ENCODE results near the gene MAST4. TPM values are rescaled to one million over a fixed set of nuclear protein-coding genes. Genes with fewer than 3 reads are reported as not detected.
"Not testable (repeated sequence)": the region's sequence is repeated elsewhere in the genome, so short reads cannot be mapped to it uniquely, and the experiment has no call there.

MAST4 gene
- total and polyA plus RNA-seq, 7 experiments from 2014 or later, result 11.3 to 39.0 (median 28.3) TPM

GRCh38 chr5:66821688-66822429 is 225.7 kb downstream of the MAST4 start:
- Histone ChIP-seq H3K9me3 (ENCODE audit: control insufficient read depth in 2 of 3, low read length in 3 of 3) (no peaks in the 10 kb centered on the region), H3K27ac (ENCODE audit: low read depth, low read length) (no peak overlapping the region), H3K27me3 (ENCODE audit: control insufficient read depth in 2 of 2, insufficient read depth in 2 of 2, low read length in 2 of 2) (no peaks in the 10 kb centered on the region), H3K4me3 (ENCODE audit: low read length) (no peak overlapping the region), H3K4me1 (ENCODE audit: control insufficient read depth in 2 of 2, insufficient read depth in 2 of 2, low read length in 2 of 2) (peaks cover 0 to 12% of the 10 kb centered on the region in 2 donors), H3K36me3 (ENCODE audit: control insufficient read depth in 2 of 3, insufficient read depth in 3 of 3, low read length in 3 of 3) (no peaks in the 10 kb centered on the region)
- H3K27me3 Mint-ChIP-seq, result no peaks in the 10 kb centered on the region
- peak overlapping the region in 6 of 9 donors; percentile 11 to 97 (median 54) for H3K27ac Mint-ChIP-seq
- CTCF ChIA-PET, result interaction anchor here (0.6 kb wide), 1 partner anchor 1061 kb away, joined by 3 read pairs; no protein-coding TSS in a partner anchor
- H3K4me3 Mint-ChIP-seq, result peak overlapping the region in 3 of 10 donors; percentile 30 to 85 (median 32)
- DNase-seq (peak in 2 of 9 donors; percentile 2 to 53), ATAC-seq (peak; percentile 36)
- intact Hi-C loops (cut with micrococcal nuclease), result loop anchor here in 1 of 2 donors (1.0 to 10.0 kb wide), 9 partner anchors 8 to 1613 kb away; partner anchors contain the start of genes ERBIN, NLN, PIK3R1 and SGTB
- H3K36me3 Mint-ChIP-seq, result peaks cover 0 to 22% (median 0%) of the 10 kb centered on the region in 5 donors
- H3K9me3 Mint-ChIP-seq, result peaks cover 0 to 8% (median 0%) of the 10 kb centered on the region in 11 donors
- POLR2A ChIA-PET, result no interaction called here
- peaks cover 0 to 56% (median 12%) of the 10 kb centered on the region in 7 donors for H3K4me1 Mint-ChIP-seq

GRCh38 chr5:66822906-66823305 is 226.7 kb downstream of the MAST4 start:
- H3K27me3 ChIP-seq (ENCODE audit: control insufficient read depth in 2 of 2, insufficient read depth in 2 of 2, low read length in 2 of 2); H3K27ac ChIP-seq (ENCODE audit: low read depth, low read length); H3K9me3 ChIP-seq (ENCODE audit: control insufficient read depth in 2 of 3, low read length in 3 of 3); CTCF ChIA-PET; H3K9me3 Mint-ChIP-seq; DNase-seq; H3K27me3 Mint-ChIP-seq; POLR2A ChIA-PET; H3K36me3 ChIP-seq (ENCODE audit: control insufficient read depth in 2 of 3, insufficient read depth in 3 of 3, low read length in 3 of 3); H3K4me3 ChIP-seq (ENCODE audit: low read length); ATAC-seq: not testable (repeated sequence)
- Mint-ChIP-seq H3K36me3 (peaks cover 0 to 22% (median 0%) of the 10 kb centered on the region in 5 donors), H3K27ac (peak overlapping the region in 4 of 9 donors; percentile 48 to 97 (median 66)), H3K4me1 (peaks cover 0 to 65% (median 13%) of the 10 kb centered on the region in 7 donors), H3K4me3 (peak overlapping the region in 1 of 10 donors; percentile 55)
- peaks cover 0 to 12% of the 10 kb centered on the region in 2 donors for H3K4me1 ChIP-seq (ENCODE audit: control insufficient read depth in 2 of 2, insufficient read depth in 2 of 2, low read length in 2 of 2)
- intact Hi-C loops (cut with micrococcal nuclease), result loop anchor here in 1 of 2 donors (1.0 to 10.0 kb wide), 9 partner anchors 7 to 1612 kb away; partner anchors contain the start of genes ERBIN, NLN, PIK3R1 and SGTB

GRCh38 chr5:66824476-66824875 is 228.3 kb downstream of the MAST4 start:
- CTCF ChIA-PET, result no interaction called here
- Mint-ChIP-seq H3K36me3 (peaks cover 0 to 20% (median 0%) of the 10 kb centered on the region in 5 donors), H3K27me3 (peaks cover 0 to 19% (median 7%) of the 10 kb centered on the region in 5 donors), H3K9me3 (peaks cover 0 to 8% (median 0%) of the 10 kb centered on the region in 11 donors), H3K27ac (peak overlapping the region in 1 of 9 donors; percentile 97), H3K4me3 (peak overlapping the region in 1 of 10 donors; percentile 61), H3K4me1 (peaks cover 13 to 69% (median 28%) of the 10 kb centered on the region in 7 donors)
- no peak overlapping the region for H3K27ac ChIP-seq (ENCODE audit: low read depth, low read length)
- no peak for DNase-seq
- no peaks in the 10 kb centered on the region for H3K36me3 ChIP-seq (ENCODE audit: control insufficient read depth in 2 of 3, insufficient read depth in 3 of 3, low read length in 3 of 3)
- intact Hi-C loops (cut with micrococcal nuclease), result loop anchor here in 1 of 2 donors (5.0 to 10.0 kb wide), 7 partner anchors 270 to 1610 kb away; partner anchors contain the start of genes ERBIN, NLN, PIK3R1 and SGTB
- POLR2A ChIA-PET, result no interaction called here
- H3K4me1 ChIP-seq (ENCODE audit: control insufficient read depth in 2 of 2, insufficient read depth in 2 of 2, low read length in 2 of 2), result peaks cover 0 to 12% of the 10 kb centered on the region in 2 donors
- H3K27me3 ChIP-seq (ENCODE audit: control insufficient read depth in 2 of 2, insufficient read depth in 2 of 2, low read length in 2 of 2), result no peaks in the 10 kb centered on the region
- H3K4me3 ChIP-seq (ENCODE audit: low read length), result no peak overlapping the region
- no peaks in the 10 kb centered on the region for H3K9me3 ChIP-seq (ENCODE audit: control insufficient read depth in 2 of 3, low read length in 3 of 3)
- ATAC-seq, result no peak

- Mint-ChIP-seq H3K36me3 (peaks cover 0 to 20% (median 0%) of the 10 kb centered on the region in 5 donors), H3K27me3 (peaks cover 0 to 29% (median 14%) of the 10 kb centered on the region in 5 donors), H3K9me3 (peaks cover 0 to 8% (median 0%) of the 10 kb centered on the region in 11 donors), H3K27ac (no peak overlapping the region), H3K4me3 (peak overlapping the region in 1 of 10 donors; percentile 3), H3K4me1 (peaks cover 13 to 77% (median 32%) of the 10 kb centered on the region in 7 donors)
- no peak for DNase-seq
- ChIA-PET CTCF (no interaction called here), POLR2A (no interaction called here)
- Histone ChIP-seq H3K4me1 (ENCODE audit: control insufficient read depth in 2 of 2, insufficient read depth in 2 of 2, low read length in 2 of 2) (peaks cover 4 to 12% of the 10 kb centered on the region in 2 donors), H3K27me3 (ENCODE audit: control insufficient read depth in 2 of 2, insufficient read depth in 2 of 2, low read length in 2 of 2) (no peaks in the 10 kb centered on the region), H3K4me3 (ENCODE audit: low read length) (no peak overlapping the region), H3K9me3 (ENCODE audit: control insufficient read depth in 2 of 3, low read length in 3 of 3) (no peaks in the 10 kb centered on the region), H3K36me3 (ENCODE audit: control insufficient read depth in 2 of 3, insufficient read depth in 3 of 3, low read length in 3 of 3) (no peaks in the 10 kb centered on the region), H3K27ac (ENCODE audit: low read depth, low read length) (no peak overlapping the region)
- intact Hi-C loops (cut with micrococcal nuclease), result loop anchor here (5.0 to 10.0 kb wide), 9 partner anchors 176 to 1609 kb away; partner anchors contain the start of genes CENPK (in 1 of the 2), ERBIN (in 1 of the 2), PIK3R1 (in 1 of the 2) and PPWD1 (in 1 of the 2)
- ATAC-seq, result no peak
Measured at GRCh38 chr5:66826263-66826662, 230.1 kb downstream of the MAST4 start.

GRCh38 chr5:66826696-66827095 is 230.5 kb downstream of the MAST4 start:
- POLR2A ChIA-PET, result no interaction called here
- intact Hi-C loops (cut with micrococcal nuclease), result loop anchor here (5.0 to 10.0 kb wide), 9 partner anchors 176 to 1608 kb away; partner anchors contain the start of genes CENPK (in 1 of the 2), ERBIN (in 1 of the 2), PIK3R1 (in 1 of the 2) and PPWD1 (in 1 of the 2)
- peaks cover 0 to 31% (median 14%) of the 10 kb centered on the region in 5 donors for H3K27me3 Mint-ChIP-seq

GRCh38 chr5:66828046-66828547 is 231.9 kb downstream of the MAST4 start:
- ChIA-PET POLR2A (interaction anchor here (1.0 to 1.1 kb wide), 2 partner anchors 9 to 12 kb away, joined by 4 read pairs; no protein-coding TSS in a partner anchor), CTCF (interaction anchor here (0.9 kb wide), 1 partner anchor 8 kb away, joined by 4 read pairs; no protein-coding TSS in a partner anchor)
- intact Hi-C loops (cut with micrococcal nuclease), result loop anchor here (1.0 to 10.0 kb wide), 12 partner anchors 14 to 1607 kb away; partner anchors contain the start of genes CENPK (in 1 of the 2), ERBIN (in 1 of the 2), PIK3R1 (in 1 of the 2) and PPWD1 (in 1 of the 2)
- no peak for ATAC-seq
- Mint-ChIP-seq H3K36me3 (peaks cover 0 to 19% (median 0%) of the 10 kb centered on the region in 5 donors), H3K27me3 (peaks cover 0 to 44% (median 21%) of the 10 kb centered on the region in 5 donors), H3K4me3 (peak overlapping the region; percentile 72 to 95 (median 84)), H3K9me3 (peaks cover 0 to 4% (median 0%) of the 10 kb centered on the region in 11 donors), H3K4me1 (peaks cover 12 to 71% (median 19%) of the 10 kb centered on the region in 7 donors), H3K27ac (peak overlapping the region in 6 of 9 donors; percentile 34 to 92 (median 76))
- Histone ChIP-seq H3K9me3 (ENCODE audit: control insufficient read depth in 2 of 3, low read length in 3 of 3) (no peaks in the 10 kb centered on the region), H3K27me3 (ENCODE audit: control insufficient read depth in 2 of 2, insufficient read depth in 2 of 2, low read length in 2 of 2) (no peaks in the 10 kb centered on the region), H3K4me3 (ENCODE audit: low read length) (peak overlapping the region; percentile 36), H3K4me1 (ENCODE audit: control insufficient read depth in 2 of 2, insufficient read depth in 2 of 2, low read length in 2 of 2) (peaks cover 0 to 4% of the 10 kb centered on the region in 2 donors), H3K27ac (ENCODE audit: low read depth, low read length) (no peak overlapping the region), H3K36me3 (ENCODE audit: control insufficient read depth in 2 of 3, insufficient read depth in 3 of 3, low read length in 3 of 3) (no peaks in the 10 kb centered on the region)
- DNase-seq, result no peak

More at GRCh38 chr5:66826696-66827095, 230.5 kb downstream of the MAST4 start:
- CTCF ChIA-PET, result interaction anchor here (0.6 kb wide), 1 partner anchor 929 kb away, joined by 3 read pairs; no protein-coding TSS in a partner anchor
- ATAC-seq, result no peak
- H3K4me3 ChIP-seq (ENCODE audit: low read length), result no peak overlapping the region
- H3K27ac ChIP-seq (ENCODE audit: low read depth, low read length), result no peak overlapping the region
- Mint-ChIP-seq H3K36me3 (peaks cover 0 to 20% (median 0%) of the 10 kb centered on the region in 5 donors), H3K4me3 (peak overlapping the region in 1 of 10 donors; percentile 3), H3K4me1 (peaks cover 13 to 74% (median 29%) of the 10 kb centered on the region in 7 donors), H3K27ac (no peak overlapping the region), H3K9me3 (peaks cover 0 to 8% (median 0%) of the 10 kb centered on the region in 11 donors)
- no peaks in the 10 kb centered on the region for H3K27me3 ChIP-seq (ENCODE audit: control insufficient read depth in 2 of 2, insufficient read depth in 2 of 2, low read length in 2 of 2)
- H3K4me1 ChIP-seq (ENCODE audit: control insufficient read depth in 2 of 2, insufficient read depth in 2 of 2, low read length in 2 of 2), result peaks cover 4 to 11% of the 10 kb centered on the region in 2 donors
- no peaks in the 10 kb centered on the region for H3K36me3 ChIP-seq (ENCODE audit: control insufficient read depth in 2 of 3, insufficient read depth in 3 of 3, low read length in 3 of 3)
- no peak for DNase-seq
- no peaks in the 10 kb centered on the region for H3K9me3 ChIP-seq (ENCODE audit: control insufficient read depth in 2 of 3, low read length in 3 of 3)
